NCI-H82 treated with DMSO at 0.1 percent for 48 hours (cell line): Measurements from ENCODE around the gene AHNAK.
"Not testable (repeated sequence)": the region's sequence is repeated elsewhere in the genome, so short reads cannot be mapped to it uniquely, and the experiment has no call there.

Experiments used
- DNase-seq: peaks from one replicate; lab custom pipeline; 2025; ENCODE audit not compliant: unreplicated experiment; lab: John Stamatoyannopoulos, UW

Gene AHNAK

DNA sequence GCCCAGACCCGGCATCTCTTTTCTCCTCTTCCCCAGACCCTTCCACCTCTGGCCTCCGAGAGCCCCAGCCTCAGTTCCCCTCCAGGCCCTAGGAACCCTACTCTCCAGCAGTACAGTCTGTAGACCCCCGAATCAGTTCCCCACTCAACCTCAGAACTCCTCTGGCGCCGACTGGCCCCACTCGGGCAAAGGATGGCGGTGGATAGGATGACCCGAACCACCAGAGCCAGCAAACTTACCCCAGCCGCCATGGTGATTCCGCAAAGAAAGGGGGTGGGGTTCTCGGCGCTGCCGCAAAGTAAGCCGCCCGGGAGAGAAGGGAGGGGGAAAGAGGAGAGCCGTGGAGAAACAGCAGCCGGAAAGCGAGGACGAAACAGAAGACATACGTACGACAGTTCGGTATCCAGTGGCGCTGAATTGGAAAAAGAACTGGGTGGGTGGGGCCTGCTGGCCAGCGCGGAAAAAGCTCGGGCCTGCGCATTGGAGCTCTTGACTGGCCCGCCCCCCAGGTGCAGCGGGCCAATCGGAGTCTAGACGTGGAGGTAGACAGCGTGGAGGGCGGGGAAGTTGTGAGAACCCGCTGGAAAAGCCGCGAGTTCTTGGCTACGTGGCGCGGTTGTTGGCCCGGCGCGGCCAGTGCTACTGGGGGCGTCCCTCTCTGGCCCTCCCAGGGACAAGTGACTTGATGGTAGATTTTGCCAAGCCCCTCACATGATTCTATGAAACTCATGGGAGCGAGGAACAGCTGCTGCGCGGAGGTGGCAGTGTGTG, 27.2 kb upstream of the AHNAK start, which contains the start of gene EEF1G:
EEF1G (minus strand) TSS at position 300 of the 771 bp plus-strand sequence; CDS start at position 251, 49 bp downstream.
- DNase-seq = peak; percentile 99

DNA sequence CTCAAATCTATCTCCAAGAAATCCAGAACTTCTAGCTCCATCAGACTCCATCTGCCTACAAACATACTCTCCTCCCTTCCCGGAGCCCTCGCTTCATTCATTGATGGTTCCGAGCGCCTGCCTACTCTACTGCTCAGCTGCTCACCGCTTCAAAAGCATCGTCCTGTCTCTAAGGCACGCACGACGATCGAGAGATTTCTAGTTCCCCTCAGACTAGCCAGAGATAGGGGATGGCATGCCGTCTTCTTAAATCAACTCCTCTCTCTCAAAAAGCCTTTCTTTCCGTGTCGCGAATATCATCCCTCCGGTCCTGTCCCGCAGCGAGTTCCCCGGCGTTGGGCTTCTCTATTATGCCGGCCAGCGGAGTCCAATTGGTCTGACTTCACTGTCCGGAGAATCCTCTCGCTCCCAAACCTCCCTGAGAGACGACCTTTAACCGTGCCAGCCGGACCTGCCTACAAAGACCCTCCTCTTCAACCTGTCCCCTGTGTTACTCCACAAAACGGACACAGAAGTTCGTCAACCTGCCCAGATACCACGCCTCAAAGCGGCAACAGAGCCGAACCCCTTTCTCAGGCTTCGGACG, 26.5 kb upstream of the AHNAK start:
- no peak for DNase-seq

DNA sequence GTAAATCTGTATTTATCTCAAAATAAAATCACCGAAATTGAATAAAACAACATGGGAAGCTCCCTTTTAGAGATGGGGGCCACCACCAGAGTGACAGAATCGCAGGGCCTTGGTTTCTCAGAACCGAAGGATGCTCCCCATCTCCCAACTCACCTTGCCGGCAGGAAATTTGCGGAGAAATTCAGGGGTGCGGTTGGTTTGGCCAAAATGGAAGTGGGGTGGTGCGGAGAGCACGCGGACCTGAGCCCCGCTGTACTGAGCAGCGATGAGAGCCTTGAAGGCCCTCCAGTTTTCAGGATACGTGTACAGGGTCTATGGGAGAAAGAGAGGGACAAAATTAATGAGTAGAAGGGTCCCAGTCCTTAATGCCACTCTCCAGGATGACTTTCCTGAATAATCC, 25.8 kb upstream of the AHNAK start:
- no peak for DNase-seq

DNA sequence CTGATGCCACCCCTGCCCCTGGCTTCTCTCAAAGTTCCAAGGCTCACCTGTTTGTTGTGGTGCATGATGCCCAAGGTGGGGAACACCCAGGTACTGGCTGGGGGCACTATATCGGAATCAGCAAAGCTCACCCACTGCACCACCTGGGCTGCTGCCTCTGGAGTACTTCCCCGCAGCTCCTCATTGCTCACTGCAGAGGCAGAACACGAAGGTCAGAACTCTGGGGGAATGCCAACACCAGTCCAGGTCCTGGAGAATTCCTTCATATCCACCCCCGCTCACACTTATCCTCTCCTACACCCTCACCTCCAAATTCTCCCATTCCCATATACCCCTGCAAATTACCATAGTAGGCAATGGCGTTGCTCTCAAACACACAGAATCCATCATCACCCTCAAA, 24.9 kb upstream of the AHNAK start:
- not testable (repeated sequence) for DNase-seq

DNA sequence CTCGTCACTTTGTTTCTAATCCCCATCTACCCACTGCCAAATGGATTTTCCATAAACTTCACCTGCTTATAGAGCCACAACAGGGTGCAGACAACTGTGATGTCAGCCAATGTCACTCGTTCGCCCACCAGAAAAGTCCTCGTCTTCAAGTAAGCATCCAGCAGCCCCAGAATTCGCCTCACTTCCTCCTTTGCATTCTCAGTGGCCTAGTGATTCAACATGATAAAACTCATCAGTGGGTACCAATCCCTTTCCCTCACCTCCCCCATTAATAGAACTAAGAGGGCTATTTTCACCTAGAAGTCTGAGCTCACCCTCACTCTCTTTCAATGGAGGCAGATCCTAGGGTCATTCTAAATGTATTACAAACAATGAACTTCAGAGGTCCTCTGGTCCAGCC, 24.3 kb upstream of the AHNAK start:
- DNase-seq = not testable (repeated sequence)

DNA sequence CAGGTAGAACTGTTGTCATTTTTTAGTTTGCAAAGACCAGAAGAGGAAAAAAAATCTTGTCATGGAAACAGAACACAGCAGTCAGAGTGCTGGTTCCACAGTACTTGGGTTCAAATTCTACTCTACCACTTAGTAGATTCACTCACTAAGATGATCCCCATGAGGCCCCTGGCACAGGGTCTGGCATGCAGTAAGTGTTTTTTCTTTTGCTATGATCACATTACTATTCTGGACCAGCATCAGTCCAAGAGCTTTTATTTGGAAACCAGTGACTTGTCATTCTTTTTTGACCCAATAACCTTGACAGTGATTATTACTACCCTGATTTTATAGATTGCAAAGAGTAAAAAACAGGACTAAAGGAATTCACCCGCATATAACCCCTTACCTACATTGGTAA, 23.0 kb upstream of the AHNAK start:
- DNase-seq = no peak

DNA sequence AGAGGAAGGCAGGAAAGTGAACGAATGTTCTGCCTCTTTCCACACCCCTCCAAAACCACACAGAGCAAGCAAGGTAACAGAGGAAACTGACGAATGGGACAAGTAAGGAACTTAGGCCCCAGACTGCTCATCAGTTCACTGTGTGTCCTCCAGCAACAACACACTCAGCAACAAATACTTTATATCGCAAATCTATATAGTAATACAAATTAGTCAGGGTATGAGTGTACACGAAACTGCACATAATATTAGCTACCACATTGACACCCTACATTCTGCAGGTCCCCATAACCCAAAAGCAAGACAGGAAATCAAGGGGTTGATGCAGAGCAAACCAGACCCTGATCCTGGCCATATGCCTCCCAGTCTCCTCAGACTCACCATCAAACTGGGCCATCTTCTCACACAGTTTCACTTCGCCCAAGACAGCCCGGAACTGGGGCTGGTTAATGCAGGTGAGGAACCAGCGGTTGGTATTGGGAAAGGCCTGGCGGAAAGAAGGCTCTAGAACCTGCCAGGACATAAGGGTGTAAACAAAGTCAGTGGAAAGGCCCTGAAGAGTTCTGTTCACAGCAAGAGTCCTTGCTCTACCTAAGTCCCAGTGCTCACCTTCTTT, 20.5 kb upstream of the AHNAK start:
- DNase-seq = no peak

DNA sequence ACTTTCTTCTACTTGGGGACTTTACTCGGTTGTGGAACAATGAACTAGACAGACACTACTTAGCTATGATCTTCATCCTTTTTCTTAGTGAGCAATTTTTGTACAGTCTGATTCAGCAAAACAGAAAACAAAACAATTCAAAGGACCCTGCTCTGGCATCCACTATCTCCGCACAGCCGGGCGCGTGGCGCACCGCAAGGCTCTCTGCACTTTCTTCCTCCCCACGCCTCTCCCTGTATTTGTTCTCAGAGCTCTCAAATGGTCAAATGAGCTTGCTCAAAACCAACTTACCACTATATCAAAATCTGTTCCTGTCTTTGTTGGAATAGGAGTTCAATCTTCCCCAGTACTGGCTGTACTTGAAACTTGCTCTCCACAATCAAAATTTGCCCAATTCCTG, 19.6 kb upstream of the AHNAK start:
- DNase-seq = no peak

DNA sequence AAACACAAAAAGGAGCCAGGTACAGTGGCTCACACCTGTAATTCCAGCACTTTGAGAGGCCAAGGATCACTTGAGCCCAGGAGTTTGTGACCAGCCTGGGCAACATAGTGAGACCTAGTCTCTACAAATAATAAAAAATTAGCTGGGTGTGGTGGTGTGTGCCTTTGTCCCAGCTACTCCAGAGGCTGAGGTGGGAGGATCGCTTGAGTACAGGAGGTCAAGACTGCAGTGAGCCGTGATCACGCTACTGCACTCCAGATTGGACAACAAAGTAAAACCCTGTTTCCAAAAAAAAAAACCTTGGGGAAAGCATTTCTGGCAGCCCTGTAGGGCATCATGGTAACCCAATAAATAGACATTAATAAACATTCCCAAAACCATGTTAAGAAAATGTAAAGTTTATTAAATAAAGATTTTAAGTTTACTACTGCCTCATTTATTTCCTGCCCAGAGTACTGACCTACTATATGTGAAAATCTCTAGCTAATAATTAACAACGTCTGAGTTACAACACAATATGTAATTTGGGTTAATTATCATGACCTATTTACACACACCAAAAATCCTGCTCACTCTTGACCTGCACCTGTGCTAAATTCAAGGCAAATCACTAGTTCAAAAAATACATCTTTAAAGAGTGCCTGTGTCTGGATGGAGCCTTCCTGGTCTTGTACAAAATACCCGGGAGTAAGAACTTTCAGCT, 18.6 kb upstream of the AHNAK start:
- DNase-seq = no peak

DNA sequence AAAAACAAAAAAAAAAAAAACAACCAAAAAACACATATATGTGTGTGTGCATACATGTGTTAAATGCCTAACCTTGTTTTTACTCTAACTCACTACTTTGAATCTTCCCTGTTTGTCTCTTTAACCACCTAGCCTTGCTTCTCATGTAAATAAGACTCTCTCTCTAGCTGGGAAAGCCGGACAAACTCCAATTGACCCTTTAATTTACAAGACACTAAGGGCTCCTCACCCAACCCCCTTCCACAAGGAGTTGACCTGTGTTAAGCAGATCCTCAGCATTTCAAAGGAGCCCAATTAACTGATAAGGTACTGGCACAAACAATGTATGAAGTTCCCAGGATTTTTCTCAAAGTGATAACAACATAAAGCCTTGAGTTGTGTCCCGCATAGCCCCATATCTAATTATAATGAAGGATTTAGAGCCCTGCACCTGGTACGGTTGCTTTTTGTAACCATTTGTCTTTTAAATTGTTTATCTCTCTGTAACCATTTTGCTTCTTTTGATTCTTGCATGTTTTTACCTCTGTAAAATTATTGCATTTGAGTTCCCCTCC, 15.1 kb upstream of the AHNAK start:
- not testable (repeated sequence) for DNase-seq

DNA sequence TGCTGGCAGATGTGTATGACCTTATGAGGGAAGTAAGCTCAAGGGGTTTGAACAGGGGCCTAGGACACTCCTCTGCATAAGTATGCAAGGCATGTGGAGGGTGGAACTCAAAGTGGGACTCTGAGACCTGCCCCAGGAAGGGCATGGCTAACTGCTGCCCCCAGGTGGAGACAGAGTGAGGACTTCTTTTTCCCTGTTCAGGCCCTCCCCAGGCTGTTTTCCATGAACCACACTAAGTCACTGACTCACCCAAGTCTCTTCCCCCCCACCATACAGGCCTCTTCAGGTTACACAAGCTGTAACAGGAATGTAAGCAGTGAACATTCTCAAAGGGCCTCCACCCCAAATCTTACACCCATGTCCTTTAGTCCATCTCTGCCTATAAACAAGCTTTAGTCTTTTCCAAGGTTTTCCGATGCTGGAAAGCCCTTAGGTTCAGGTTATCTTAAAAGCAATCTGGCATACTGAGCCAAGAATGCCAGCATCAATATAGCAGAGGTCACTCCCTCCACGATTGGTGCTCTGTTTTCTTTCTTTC, 14.0 kb upstream of the AHNAK start:
- peak; percentile 36 for DNase-seq

DNA sequence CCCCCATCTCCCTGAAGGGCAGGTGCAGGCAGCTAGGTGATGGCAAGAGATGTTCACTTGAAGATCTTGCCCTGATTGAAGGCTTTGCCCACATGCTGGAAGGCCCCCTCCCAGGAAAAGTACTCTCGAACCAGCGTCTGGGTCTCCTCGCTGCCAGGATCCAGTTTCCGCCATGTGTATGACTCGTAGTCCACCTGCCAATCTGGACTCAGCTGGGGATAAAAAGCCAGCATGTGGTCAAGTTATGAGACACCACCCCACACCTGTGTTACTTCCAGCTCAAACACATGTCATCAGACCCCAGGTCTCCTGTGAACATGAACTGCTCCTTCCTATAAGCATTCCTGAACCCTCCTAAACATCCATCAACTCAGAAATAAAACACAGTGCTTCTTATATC, 13.0 kb upstream of the AHNAK start:
- DNase-seq = not testable (repeated sequence)

DNA sequence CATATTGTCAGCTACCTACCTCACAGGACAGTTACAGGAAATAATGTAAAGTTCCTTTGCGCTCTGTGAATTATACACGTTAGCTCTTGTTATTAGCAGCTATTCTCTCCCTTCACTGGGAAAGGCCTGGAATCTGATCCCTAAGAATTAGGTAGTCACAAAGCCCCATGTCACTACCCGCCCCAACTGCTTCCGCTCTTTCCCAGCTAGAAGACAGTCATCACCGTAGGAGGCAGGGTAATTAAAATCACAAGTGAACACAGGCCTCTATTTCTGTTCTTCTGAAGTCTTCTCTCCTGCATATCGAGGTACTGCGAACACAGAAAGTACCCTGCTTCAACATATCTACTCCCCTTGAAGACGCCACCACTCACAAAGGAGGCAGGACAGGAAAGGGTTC, 12.6 kb upstream of the AHNAK start:
- no peak for DNase-seq

DNA sequence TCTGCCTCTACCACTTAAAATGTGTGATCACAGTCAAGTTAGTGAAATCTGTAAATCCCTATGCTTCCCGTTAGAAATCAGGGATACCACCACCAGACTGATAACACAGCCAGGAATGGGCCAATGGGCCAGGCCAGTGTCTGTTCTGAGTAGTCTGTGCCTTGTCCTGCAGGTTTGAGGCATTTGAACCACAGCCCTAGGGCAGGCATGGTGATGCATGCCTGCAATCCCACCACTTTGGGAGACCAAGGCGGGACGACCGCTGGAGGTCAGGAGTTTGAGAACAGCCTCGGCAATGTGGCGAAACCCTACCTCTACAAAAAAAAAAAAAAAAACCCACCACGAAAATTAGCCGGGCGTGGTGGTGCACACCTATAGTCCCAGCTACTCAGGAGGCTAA, 12.1 kb upstream of the AHNAK start:
- no peak for DNase-seq

DNA sequence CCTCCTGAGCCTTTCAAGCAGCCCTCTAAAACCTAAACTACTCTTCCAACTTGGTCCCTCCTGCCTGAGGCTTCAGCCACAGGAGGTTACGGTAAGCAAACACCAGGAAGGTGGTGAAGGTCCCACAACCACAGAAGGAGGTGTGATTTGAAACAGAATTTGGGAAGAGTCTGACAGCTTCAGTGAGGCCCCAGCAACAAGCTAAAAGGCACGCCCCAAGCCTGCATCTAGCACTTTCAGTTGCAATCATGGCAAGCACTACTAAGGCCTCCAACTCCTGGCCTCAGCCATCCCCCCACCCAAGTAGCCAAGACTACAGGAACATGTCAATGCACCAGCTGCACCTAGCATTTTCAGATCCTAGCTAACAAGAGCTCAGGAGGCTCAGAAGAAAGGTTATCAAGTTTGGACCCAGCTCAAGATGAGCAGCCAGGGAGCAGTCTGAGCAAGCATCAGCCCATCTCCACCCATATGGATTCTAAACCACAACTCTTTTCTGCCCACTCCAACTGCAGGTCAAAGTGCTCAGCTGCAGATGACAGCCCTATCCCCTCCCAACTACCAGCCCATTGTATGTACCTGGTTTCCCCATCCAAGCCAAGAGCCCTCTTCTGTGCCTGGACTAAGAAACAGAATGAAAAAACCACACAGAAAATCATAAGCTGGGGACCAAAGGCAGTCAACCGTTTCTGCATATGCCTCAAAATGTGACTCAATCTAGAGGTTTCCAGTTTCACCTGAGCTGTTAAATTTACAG, 10.4 kb upstream of the AHNAK start:
- no peak for DNase-seq

DNA sequence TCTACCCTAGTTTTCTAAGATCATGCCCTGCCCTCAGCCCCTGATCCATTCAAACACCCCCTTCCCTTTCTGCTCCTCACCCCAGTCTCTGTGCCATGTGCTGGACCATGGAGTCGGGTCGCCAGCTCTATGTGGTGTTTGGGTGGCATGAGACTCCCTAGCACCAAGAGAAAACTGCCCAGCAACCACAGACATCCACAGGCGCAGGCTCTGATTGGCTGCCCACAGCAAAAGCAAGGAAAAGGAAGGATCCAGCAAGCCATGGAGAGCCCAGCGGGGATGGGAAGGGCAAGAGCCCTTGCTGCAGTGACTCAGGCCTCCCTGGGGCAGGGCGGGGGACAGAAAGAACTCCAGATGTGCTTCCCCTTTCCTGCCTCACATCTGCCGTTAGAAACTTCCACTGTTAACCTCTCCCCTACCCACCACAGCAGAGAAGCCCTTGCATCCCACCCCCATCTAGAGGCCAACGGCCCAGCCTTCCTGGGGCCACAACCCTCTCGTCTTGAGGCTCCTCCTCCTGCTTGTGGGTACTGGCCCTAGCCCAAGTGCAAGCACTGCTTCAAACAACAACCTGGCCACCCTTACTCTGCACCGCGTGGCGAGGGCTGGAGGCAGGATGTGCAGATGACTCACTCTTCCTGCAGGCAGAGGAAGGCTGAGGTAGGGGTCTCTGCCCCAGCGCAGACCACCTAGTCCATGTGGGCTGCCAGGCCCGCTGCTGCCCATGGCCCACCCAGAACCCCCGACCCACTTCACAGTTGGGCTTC, 9.7 kb upstream of the AHNAK start:
- DNase-seq = peak; percentile 37

DNA sequence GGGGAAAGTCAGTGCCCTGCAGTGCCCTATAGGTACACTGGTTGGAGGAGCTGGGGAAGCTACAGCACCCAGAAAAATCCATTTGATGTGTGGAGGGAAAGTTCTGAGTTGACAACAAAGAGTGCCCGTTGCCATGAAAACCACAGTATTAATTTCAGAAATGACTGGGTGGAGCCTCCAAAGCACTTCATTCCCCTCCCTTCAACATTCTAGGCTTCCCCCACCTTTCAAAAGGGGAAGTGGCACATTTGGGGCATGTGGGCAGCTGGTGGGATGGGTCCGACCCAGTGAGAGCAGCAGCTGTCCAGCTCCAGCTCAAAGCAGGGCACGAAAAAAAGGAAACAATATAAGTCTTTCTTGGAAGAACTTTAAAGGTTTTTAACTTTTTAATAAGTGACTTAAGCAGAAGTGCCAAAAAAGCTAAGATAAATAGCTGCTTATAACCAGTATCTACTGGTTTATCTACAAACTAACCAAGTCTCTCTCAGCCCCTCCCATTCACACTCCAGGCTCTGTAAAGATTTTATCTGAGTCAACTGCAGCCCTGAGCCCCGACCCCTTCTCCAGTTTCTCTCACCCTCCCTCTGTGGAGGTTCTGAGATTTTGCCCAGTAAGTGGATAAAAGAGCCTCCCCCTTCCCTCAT, 9.0 kb upstream of the AHNAK start:
- no peak for DNase-seq

DNA sequence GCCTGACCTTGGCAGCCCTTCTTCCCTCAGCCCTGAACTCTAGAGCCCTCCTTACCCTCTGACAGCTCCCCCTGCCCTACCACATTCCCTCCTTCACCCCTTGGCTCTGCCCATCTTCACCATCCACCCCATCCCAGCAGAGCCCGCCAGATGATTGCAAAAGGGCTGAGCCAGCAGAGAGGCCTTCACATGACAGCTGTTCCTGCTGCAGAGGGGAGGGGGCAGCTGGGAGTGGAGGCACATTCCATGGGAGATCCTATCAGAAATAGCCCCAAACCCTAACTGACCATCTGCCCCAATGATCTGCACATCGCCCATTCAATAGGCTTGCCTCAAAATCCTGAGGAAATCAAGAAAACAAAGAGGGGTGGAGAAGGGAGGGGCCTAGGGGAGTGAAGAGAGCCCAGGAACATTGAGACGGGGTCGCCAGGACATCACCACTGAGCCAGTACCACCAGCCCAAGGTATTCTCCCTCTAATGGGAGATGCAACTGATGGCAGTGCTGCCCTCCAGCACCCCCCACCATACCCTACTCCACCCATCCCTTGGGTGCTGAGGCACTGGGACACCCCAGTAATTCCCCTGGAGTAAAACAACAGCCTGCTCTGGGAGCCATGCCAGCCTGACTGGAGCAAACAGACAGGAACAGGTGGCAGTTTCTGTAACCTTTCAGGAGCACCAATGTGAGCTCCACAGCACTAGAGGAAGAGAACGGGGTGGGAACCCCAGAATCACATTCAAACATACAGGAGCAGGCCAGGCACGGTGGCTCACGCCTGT, 8.0 kb upstream of the AHNAK start:
- DNase-seq = no peak
